Keratinocyte (primary cell): Measurements from ENCODE around the gene ZNF445. TPM values are rescaled to one million over a fixed set of nuclear protein-coding genes. Genes with fewer than 3 reads are reported as not detected.

ENCODE experiments used
- DNase-seq: peaks from one replicate; pipeline ENCODE4 v3.0.0-alpha.2; 2011; ENCODE audit warnings: low read depth, missing footprints, low spot score
- FAIRE-seq: peaks from 2 replicates; lab custom pipeline; 2011; peaks lifted over from hg19 to GRCh38; lab: Jason Lieb, UNC
- H2AFZ ChIP-seq: 2 replicates; pipeline ENCODE4 v1.6.0; 2012; ENCODE audit warnings: low read length, control low read depth, inconsistent platforms; ENCODE audit not compliant: control insufficient read depth
- H3K27ac ChIP-seq: 2 replicates; pipeline ENCODE4 v1.5.1; 2011; ENCODE audit warnings: low read length; ENCODE audit not compliant: control insufficient read depth, insufficient read depth
- H3K27me3 ChIP-seq: 3 replicates; pipeline ENCODE4 v1.6.0; 2011; ENCODE audit warnings: low read length; ENCODE audit not compliant: control insufficient read depth, insufficient read depth; ENCODE audit errors: extremely low read depth
- H3K36me3 ChIP-seq, 2 experiments: 2 replicates in 1 of 2; 3 replicates in 1 of 2; pipeline ENCODE4 v1.5.1; 2011; ENCODE audit warnings: low read length in 2 of 2, mild to moderate bottlenecking in 1 of 2; ENCODE audit not compliant: control insufficient read depth in 2 of 2, insufficient read depth in 2 of 2; ENCODE audit errors: extremely low read depth in 1 of 2
- H3K4me1 ChIP-seq: 3 replicates; pipeline ENCODE4 v1.5.1; 2011; ENCODE audit warnings: low read length; ENCODE audit not compliant: control insufficient read depth, insufficient read depth; ENCODE audit errors: extremely low read depth
- H3K4me2 ChIP-seq: 3 replicates; pipeline ENCODE4 v1.6.0; 2011; ENCODE audit warnings: low read depth, low read length; ENCODE audit not compliant: control insufficient read depth, insufficient read depth; ENCODE audit errors: extremely low read depth
- H3K4me3 ChIP-seq, 3 experiments: fragments of 200-600 bp in 1 of 3; sonication (generic) in 1 of 3; 2 replicates in 2 of 3; 3 replicates in 1 of 3; pipeline ENCODE4 v1.5.1; 2011 to 2016; ENCODE audit warnings: low read length in 3 of 3, mild to moderate bottlenecking in 3 of 3, control low read depth in 2 of 3, inconsistent platforms in 1 of 3, low read depth in 1 of 3, mixed read lengths in 1 of 3, mixed run types in 1 of 3, moderate library complexity in 1 of 3; ENCODE audit not compliant: control insufficient read depth in 2 of 3, insufficient read depth in 2 of 3; ENCODE audit errors: extremely low read depth in 1 of 3
- H3K79me2 ChIP-seq: 2 replicates; pipeline ENCODE4 v1.6.0; 2012; ENCODE audit warnings: low read length; ENCODE audit not compliant: control insufficient read depth, insufficient read depth
- H3K9ac ChIP-seq: 3 replicates; pipeline ENCODE4 v1.6.0; 2011; ENCODE audit warnings: low read length; ENCODE audit not compliant: control insufficient read depth, insufficient read depth; ENCODE audit errors: extremely low read depth
- H3K9me1 ChIP-seq: 3 replicates; pipeline ENCODE4 v1.6.0; 2011; ENCODE audit warnings: low read length; ENCODE audit not compliant: control insufficient read depth, insufficient read depth; ENCODE audit errors: extremely low read depth
- H3K9me3 ChIP-seq: 2 replicates; pipeline ENCODE4 v1.5.1; 2012; ENCODE audit warnings: low read depth, low read length; ENCODE audit not compliant: control insufficient read depth
- H4K20me1 ChIP-seq: 3 replicates; pipeline ENCODE4 v1.6.0; 2011; ENCODE audit warnings: low read length; ENCODE audit not compliant: control insufficient read depth, insufficient read depth; ENCODE audit errors: extremely low read depth
- EZH2 ChIP-seq: IDR thresholded peaks from one replicate; pipeline ENCODE4 v1.6.1; 2012; ENCODE audit warnings: inconsistent platforms, mild to moderate bottlenecking, low read length, moderate library complexity
- dilution Hi-C: fragments of 300-500 bp; cut with MboI; formaldehyde crosslinking; loops from one replicate; pipeline ENCODE4 v1.7.0; 2020; ENCODE audit warnings: low sequenced_read_pairs; ENCODE audit not compliant: extremely low pct_ligation_motif_present
- polyA plus RNA-seq, 5 experiments: library from polyadenylated mRNA; depleted of rRNA in 3 of 5; stranded (reverse) in 3 of 5; stranded (forward) in 1 of 5; unstranded in 1 of 5; fragments of >200 nt; gene quantifications; 1 replicate in 1 of 5; 2 replicates in 3 of 5; 3 replicates in 1 of 5; pipeline versions ENCODE4 v1.2.1 to v1.2.3, GENCODE V29; 2011 to 2012; ENCODE audit warnings: missing spikeins in 2 of 5, low read depth in 1 of 5, low replicate concordance in 1 of 5
- TF ChIP-seq, protein P1 (sequence below), 3 experiments: IDR thresholded peaks in 1 of 3; conservative IDR thresholded peaks in 1 of 3; optimal IDR thresholded peaks in 1 of 3; 2 replicates in 2 of 3; 3 replicates in 1 of 3; pipeline versions ENCODE3 to v1.5.1; 2011; ENCODE audit warnings: low read length in 3 of 3, mild to moderate bottlenecking in 3 of 3, moderate library complexity in 2 of 3, control low read depth in 1 of 3, inconsistent platforms in 1 of 3; ENCODE audit not compliant: insufficient read depth in 2 of 3; ENCODE audit errors: extremely low read depth in 1 of 3

Gene ZNF445
- polyA plus RNA-seq, 1 donor (not counting 4 experiments of a cell fraction or from before 2014, with no cell fraction given): 3.3 TPM

DNA sequence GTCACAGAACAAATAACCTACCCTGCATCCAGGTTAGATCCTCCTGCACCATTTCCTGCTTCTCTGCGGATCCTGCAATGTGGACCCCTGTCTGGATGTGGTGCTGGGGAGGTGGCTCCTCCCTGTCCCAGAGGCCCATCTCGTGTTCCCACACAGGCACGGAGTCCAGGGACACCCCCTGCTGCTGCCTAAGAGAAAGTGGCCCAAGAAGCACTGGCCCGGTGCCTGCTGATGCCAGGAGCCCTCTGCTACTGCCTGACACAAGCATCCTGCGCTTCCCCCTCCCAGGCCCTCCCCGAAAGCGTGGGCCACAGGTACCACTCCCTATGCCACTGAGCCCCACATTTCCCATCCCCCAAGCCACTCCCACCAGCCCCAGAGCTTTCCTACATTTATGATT lies 48.6 kb downstream of the ZNF445 start:
- Histone ChIP-seq H3K27me3 (no peaks in the 10 kb centered on the region), H3K4me1 (no peaks in the 10 kb centered on the region), H4K20me1 (no peaks in the 10 kb centered on the region), H3K9me1 (no peaks in the 10 kb centered on the region), H3K9ac (no peak overlapping the region), H3K36me3 (no peaks in the 10 kb centered on the region), H3K4me3 (no peak overlapping the region), H3K27ac (no peak overlapping the region), H2AFZ (no peak overlapping the region), H3K9me3 (no peaks in the 10 kb centered on the region), H3K4me2 (no peak overlapping the region), H3K79me2 (no peaks in the 10 kb centered on the region)
- FAIRE-seq (no peak), DNase-seq (no peak)
- TF ChIP-seq EZH2: no peak
- TF ChIP-seq, protein P1, sequence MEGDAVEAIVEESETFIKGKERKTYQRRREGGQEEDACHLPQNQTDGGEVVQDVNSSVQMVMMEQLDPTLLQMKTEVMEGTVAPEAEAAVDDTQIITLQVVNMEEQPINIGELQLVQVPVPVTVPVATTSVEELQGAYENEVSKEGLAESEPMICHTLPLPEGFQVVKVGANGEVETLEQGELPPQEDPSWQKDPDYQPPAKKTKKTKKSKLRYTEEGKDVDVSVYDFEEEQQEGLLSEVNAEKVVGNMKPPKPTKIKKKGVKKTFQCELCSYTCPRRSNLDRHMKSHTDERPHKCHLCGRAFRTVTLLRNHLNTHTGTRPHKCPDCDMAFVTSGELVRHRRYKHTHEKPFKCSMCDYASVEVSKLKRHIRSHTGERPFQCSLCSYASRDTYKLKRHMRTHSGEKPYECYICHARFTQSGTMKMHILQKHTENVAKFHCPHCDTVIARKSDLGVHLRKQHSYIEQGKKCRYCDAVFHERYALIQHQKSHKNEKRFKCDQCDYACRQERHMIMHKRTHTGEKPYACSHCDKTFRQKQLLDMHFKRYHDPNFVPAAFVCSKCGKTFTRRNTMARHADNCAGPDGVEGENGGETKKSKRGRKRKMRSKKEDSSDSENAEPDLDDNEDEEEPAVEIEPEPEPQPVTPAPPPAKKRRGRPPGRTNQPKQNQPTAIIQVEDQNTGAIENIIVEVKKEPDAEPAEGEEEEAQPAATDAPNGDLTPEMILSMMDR (optimal IDR thresholded peaks at IDR 0.05 in 1 of 3, IDR thresholded peaks at IDR 0.05 in 1 of 3, conservative IDR thresholded peaks at IDR 0.05 in 1 of 3; ENCODE audit: extremely low read depth in 1 of 3, insufficient read depth in 2 of 3, low read length in 3 of 3): no peak
- dilution Hi-C loops: no loop called here

DNA sequence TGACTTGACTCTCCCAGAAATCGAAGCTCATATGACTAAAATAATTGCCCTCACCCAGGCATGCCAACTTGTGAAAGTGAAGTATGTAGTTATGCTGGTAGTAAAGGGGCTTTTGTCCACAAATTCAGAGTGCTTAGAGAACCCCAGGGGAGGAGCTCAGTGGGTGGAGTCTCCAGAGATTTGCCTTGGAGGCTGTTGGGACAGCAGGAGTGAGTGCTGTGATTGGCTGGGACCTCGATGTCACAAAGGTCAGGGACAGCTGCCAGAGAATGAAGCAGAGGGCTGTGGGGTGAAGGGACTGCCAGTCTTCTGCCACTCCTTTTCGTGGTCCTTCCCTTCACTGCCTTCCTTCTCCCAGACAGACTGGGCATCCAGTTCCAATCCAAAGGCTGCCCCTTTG lies 49.8 kb downstream of the ZNF445 start:
- Histone ChIP-seq H3K4me2 (no peak overlapping the region), H3K36me3 (no peaks in the 10 kb centered on the region), H3K4me1 (no peaks in the 10 kb centered on the region), H3K9me3 (no peaks in the 10 kb centered on the region), H3K9me1 (no peaks in the 10 kb centered on the region), H3K9ac (no peak overlapping the region), H2AFZ (no peak overlapping the region), H3K27me3 (no peaks in the 10 kb centered on the region), H4K20me1 (no peaks in the 10 kb centered on the region), H3K4me3 (no peak overlapping the region), H3K79me2 (no peaks in the 10 kb centered on the region), H3K27ac (no peak overlapping the region)
- TF ChIP-seq EZH2: no peak
- TF ChIP-seq, protein P1 (optimal IDR thresholded peaks at IDR 0.05 in 1 of 3, IDR thresholded peaks at IDR 0.05 in 1 of 3, conservative IDR thresholded peaks at IDR 0.05 in 1 of 3; ENCODE audit: extremely low read depth in 1 of 3, insufficient read depth in 2 of 3, low read length in 3 of 3): no peak
- DNase-seq (no peak), FAIRE-seq (no peak)
- dilution Hi-C loops: no loop called here
